Measurements from ENCODE around the gene BCL6.

BCL6 gene

GRCh38 chr3:187745201-187746058, at the start of gene BCL6:
TSS of gene BCL6 (minus strand) at chr3:187745468. CDS start at chr3:187733693, 11,775 bp downstream.
- H3K4me3 ChIP-seq (ENCODE audit: low read length in 2 of 2) = peak within 1 kb of the TSS; percentile 82 to 91
- peak within 1 kb of the TSS; percentile 100 for H3K9ac ChIP-seq (ENCODE audit: low read length in 2 of 2)
- no peaks in the 10 kb centered on the region for H3K27me3 ChIP-seq (ENCODE audit: control insufficient read depth in 1 of 2, insufficient read depth in 2 of 2, low read length in 2 of 2)
- peaks cover 59% of the 10 kb centered on the region for H3K4me1 ChIP-seq (ENCODE audit: control insufficient read depth, insufficient read depth, low read length)
- H3K9me3 ChIP-seq (ENCODE audit: control insufficient read depth in 2 of 2, low read length in 2 of 2) = no peaks in the 10 kb centered on the region
- no peaks in the 10 kb centered on the region for H3K36me3 ChIP-seq (ENCODE audit: control insufficient read depth in 2 of 2, insufficient read depth in 2 of 2, low read length in 2 of 2)
- H3K27ac ChIP-seq (ENCODE audit: low read length) = peak within 1 kb of the TSS; percentile 100

DNA sequence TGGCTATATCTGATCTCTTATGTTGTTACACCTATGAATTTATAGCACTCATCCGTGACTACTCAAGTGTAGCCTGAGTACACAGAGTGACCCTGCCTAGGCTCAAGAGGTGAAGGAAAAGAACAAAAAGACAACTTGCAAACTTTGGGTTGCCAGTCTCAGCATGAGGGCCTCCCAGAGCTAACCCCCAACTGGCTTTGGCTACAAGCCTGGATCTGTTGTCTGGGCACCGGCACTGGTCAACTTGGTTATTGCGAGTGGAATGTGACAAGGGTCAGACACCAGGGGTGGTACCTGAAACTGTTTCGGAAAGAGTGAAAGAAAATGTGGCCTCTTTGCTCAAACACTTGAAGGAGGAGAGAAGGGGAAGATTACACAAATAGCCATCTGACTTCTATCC, 49.5 kb upstream of the BCL6 start:
- Histone ChIP-seq H3K36me3 (ENCODE audit: control insufficient read depth in 2 of 2, insufficient read depth in 2 of 2, low read length in 2 of 2) (no peaks in the 10 kb centered on the region), H3K4me3 (ENCODE audit: low read length in 2 of 2) (no peak overlapping the region), H3K9me3 (ENCODE audit: control insufficient read depth in 2 of 2, low read length in 2 of 2) (no peaks in the 10 kb centered on the region), H3K9ac (ENCODE audit: low read length in 2 of 2) (no peak overlapping the region), H3K27ac (ENCODE audit: low read length) (no peak overlapping the region), H3K4me1 (ENCODE audit: control insufficient read depth, insufficient read depth, low read length) (no peaks in the 10 kb centered on the region), H3K27me3 (ENCODE audit: control insufficient read depth in 1 of 2, insufficient read depth in 2 of 2, low read length in 2 of 2) (no peaks in the 10 kb centered on the region)

DNA sequence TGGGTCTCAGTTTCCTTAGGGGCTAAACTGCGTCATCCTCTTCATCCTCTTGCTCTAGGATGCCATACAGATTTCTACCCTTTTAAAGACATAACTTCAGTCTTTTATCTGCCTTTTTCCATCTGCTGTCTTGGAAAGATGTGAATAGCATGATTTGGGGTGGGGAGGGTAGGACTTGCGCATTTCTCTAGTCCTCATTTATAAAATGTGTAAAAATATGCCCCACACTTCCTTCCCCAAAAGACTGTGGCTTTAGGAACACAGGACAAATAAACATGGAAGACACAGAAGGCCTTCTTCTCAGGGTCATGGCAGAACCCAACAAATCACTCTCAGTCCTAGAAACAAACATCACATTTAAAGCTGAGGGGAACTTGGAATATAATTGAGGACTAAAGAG, 48.4 kb upstream of the BCL6 start:
- no peak overlapping the region for H3K4me3 ChIP-seq (ENCODE audit: low read length in 2 of 2)
- H3K9me3 ChIP-seq (ENCODE audit: control insufficient read depth in 2 of 2, low read length in 2 of 2) = no peaks in the 10 kb centered on the region
- H3K27ac ChIP-seq (ENCODE audit: low read length) = no peak overlapping the region
- no peaks in the 10 kb centered on the region for H3K27me3 ChIP-seq (ENCODE audit: control insufficient read depth in 1 of 2, insufficient read depth in 2 of 2, low read length in 2 of 2)
- H3K36me3 ChIP-seq (ENCODE audit: control insufficient read depth in 2 of 2, insufficient read depth in 2 of 2, low read length in 2 of 2) = no peaks in the 10 kb centered on the region
- no peak overlapping the region for H3K9ac ChIP-seq (ENCODE audit: low read length in 2 of 2)
- no peaks in the 10 kb centered on the region for H3K4me1 ChIP-seq (ENCODE audit: control insufficient read depth, insufficient read depth, low read length)

GRCh38 chr3:187792521-187792920, 47.3 kb upstream of the BCL6 start:
- H3K9me3 ChIP-seq (ENCODE audit: control insufficient read depth in 2 of 2, low read length in 2 of 2) = no peaks in the 10 kb centered on the region

GRCh38 chr3:187789872-187790271, 44.6 kb upstream of the BCL6 start:
- Histone ChIP-seq H3K4me1 (ENCODE audit: control insufficient read depth, insufficient read depth, low read length) (no peaks in the 10 kb centered on the region), H3K4me3 (ENCODE audit: low read length in 2 of 2) (no peak overlapping the region), H3K9me3 (ENCODE audit: control insufficient read depth in 2 of 2, low read length in 2 of 2) (no peaks in the 10 kb centered on the region), H3K36me3 (ENCODE audit: control insufficient read depth in 2 of 2, insufficient read depth in 2 of 2, low read length in 2 of 2) (no peaks in the 10 kb centered on the region), H3K9ac (ENCODE audit: low read length in 2 of 2) (no peak overlapping the region), H3K27me3 (ENCODE audit: control insufficient read depth in 1 of 2, insufficient read depth in 2 of 2, low read length in 2 of 2) (no peaks in the 10 kb centered on the region), H3K27ac (ENCODE audit: low read length) (no peak overlapping the region)

More at GRCh38 chr3:187792521-187792920, 47.3 kb upstream of the BCL6 start:
- Histone ChIP-seq H3K36me3 (ENCODE audit: control insufficient read depth in 2 of 2, insufficient read depth in 2 of 2, low read length in 2 of 2) (no peaks in the 10 kb centered on the region), H3K4me1 (ENCODE audit: control insufficient read depth, insufficient read depth, low read length) (no peaks in the 10 kb centered on the region), H3K27me3 (ENCODE audit: control insufficient read depth in 1 of 2, insufficient read depth in 2 of 2, low read length in 2 of 2) (no peaks in the 10 kb centered on the region), H3K4me3 (ENCODE audit: low read length in 2 of 2) (no peak overlapping the region), H3K9ac (ENCODE audit: low read length in 2 of 2) (no peak overlapping the region), H3K27ac (ENCODE audit: low read length) (no peak overlapping the region)

DNA sequence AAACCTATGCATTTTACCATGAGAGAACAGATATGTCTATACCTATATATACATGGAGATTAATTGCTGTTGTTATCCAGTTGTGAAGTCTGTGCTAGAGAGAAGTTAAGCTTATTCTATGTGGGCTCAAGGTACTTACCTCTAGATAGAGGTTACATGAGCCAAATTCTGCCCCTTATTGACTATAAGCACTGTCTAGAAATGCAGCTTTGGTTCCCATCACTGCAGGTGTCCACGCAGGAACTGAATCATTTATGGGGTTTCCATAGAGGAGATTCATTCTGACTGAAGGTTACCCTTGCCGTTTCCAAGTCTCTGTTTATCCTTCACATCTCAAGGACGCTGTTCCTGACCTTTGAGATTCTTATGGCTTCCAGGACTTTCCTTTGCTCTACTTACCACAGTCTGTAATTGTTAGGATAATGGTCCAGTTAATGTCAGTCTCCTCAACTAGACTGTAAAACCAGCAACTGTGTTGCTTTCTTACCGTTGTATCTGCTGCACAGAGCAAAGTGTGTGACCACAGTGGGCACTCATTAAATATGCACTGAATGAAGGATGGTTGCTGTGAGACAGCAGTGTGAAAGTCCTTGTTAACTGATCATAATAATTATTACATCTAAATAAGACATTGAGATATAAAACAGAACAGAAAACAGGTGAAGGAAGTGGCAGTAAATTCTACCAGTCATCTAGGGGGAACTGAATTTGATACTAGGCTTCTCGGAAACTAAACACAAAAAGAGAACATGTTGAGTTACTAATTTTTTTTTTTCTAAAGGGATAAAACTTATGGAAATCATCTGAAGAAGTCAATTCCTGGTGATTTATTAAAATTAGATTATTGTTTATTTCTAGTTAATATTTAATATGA, 44.0 kb upstream of the BCL6 start:
- Histone ChIP-seq H3K9ac (ENCODE audit: low read length in 2 of 2) (no peak overlapping the region), H3K9me3 (ENCODE audit: control insufficient read depth in 2 of 2, low read length in 2 of 2) (no peaks in the 10 kb centered on the region), H3K27me3 (ENCODE audit: control insufficient read depth in 1 of 2, insufficient read depth in 2 of 2, low read length in 2 of 2) (no peaks in the 10 kb centered on the region), H3K4me1 (ENCODE audit: control insufficient read depth, insufficient read depth, low read length) (no peaks in the 10 kb centered on the region), H3K4me3 (ENCODE audit: low read length in 2 of 2) (no peak overlapping the region), H3K27ac (ENCODE audit: low read length) (no peak overlapping the region), H3K36me3 (ENCODE audit: control insufficient read depth in 2 of 2, insufficient read depth in 2 of 2, low read length in 2 of 2) (no peaks in the 10 kb centered on the region)

DNA sequence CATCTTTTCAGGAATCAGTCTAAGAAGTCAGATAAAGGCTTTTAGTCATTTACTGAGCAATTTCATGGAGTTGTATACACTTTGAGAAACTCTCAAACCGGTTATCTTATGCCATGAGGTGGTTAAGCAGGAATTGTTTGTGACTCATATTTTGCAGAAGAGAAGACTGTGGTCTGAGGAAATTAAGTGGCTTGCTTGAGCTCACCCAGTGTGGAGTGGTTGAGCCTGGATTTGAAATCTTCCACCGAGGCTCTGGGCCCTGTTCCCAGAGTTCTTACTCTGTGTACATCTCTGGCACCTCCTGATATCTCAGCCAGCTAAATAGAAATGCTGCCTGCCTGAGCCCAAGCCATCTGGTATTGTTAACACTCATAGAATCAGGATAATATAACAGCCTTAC, 37.8 kb upstream of the BCL6 start:
- Histone ChIP-seq H3K36me3 (ENCODE audit: control insufficient read depth in 2 of 2, insufficient read depth in 2 of 2, low read length in 2 of 2) (no peaks in the 10 kb centered on the region), H3K9ac (ENCODE audit: low read length in 2 of 2) (no peak overlapping the region), H3K4me1 (ENCODE audit: control insufficient read depth, insufficient read depth, low read length) (peaks cover 3% of the 10 kb centered on the region), H3K9me3 (ENCODE audit: control insufficient read depth in 2 of 2, low read length in 2 of 2) (no peaks in the 10 kb centered on the region), H3K27ac (ENCODE audit: low read length) (peak overlapping the region; percentile 53), H3K27me3 (ENCODE audit: control insufficient read depth in 1 of 2, insufficient read depth in 2 of 2, low read length in 2 of 2) (no peaks in the 10 kb centered on the region), H3K4me3 (ENCODE audit: low read length in 2 of 2) (no peak overlapping the region)

GRCh38 chr3:187782006-187782405, 36.7 kb upstream of the BCL6 start:
- H3K4me3 ChIP-seq (ENCODE audit: low read length in 2 of 2) = no peak overlapping the region
- no peak overlapping the region for H3K9ac ChIP-seq (ENCODE audit: low read length in 2 of 2)
- no peak overlapping the region for H3K27ac ChIP-seq (ENCODE audit: low read length)
- no peaks in the 10 kb centered on the region for H3K9me3 ChIP-seq (ENCODE audit: control insufficient read depth in 2 of 2, low read length in 2 of 2)
- no peaks in the 10 kb centered on the region for H3K36me3 ChIP-seq (ENCODE audit: control insufficient read depth in 2 of 2, insufficient read depth in 2 of 2, low read length in 2 of 2)
- no peaks in the 10 kb centered on the region for H3K27me3 ChIP-seq (ENCODE audit: control insufficient read depth in 1 of 2, insufficient read depth in 2 of 2, low read length in 2 of 2)
- peaks cover 3% of the 10 kb centered on the region for H3K4me1 ChIP-seq (ENCODE audit: control insufficient read depth, insufficient read depth, low read length)

GRCh38 chr3:187781001-187781400, 35.7 kb upstream of the BCL6 start:
- H3K4me3 ChIP-seq (ENCODE audit: low read length in 2 of 2) = no peak overlapping the region
- H3K27ac ChIP-seq (ENCODE audit: low read length) = no peak overlapping the region
- no peak overlapping the region for H3K9ac ChIP-seq (ENCODE audit: low read length in 2 of 2)
- no peaks in the 10 kb centered on the region for H3K9me3 ChIP-seq (ENCODE audit: control insufficient read depth in 2 of 2, low read length in 2 of 2)
- no peaks in the 10 kb centered on the region for H3K27me3 ChIP-seq (ENCODE audit: control insufficient read depth in 1 of 2, insufficient read depth in 2 of 2, low read length in 2 of 2)
- H3K36me3 ChIP-seq (ENCODE audit: control insufficient read depth in 2 of 2, insufficient read depth in 2 of 2, low read length in 2 of 2) = no peaks in the 10 kb centered on the region
- peaks cover 3% of the 10 kb centered on the region for H3K4me1 ChIP-seq (ENCODE audit: control insufficient read depth, insufficient read depth, low read length)

DNA sequence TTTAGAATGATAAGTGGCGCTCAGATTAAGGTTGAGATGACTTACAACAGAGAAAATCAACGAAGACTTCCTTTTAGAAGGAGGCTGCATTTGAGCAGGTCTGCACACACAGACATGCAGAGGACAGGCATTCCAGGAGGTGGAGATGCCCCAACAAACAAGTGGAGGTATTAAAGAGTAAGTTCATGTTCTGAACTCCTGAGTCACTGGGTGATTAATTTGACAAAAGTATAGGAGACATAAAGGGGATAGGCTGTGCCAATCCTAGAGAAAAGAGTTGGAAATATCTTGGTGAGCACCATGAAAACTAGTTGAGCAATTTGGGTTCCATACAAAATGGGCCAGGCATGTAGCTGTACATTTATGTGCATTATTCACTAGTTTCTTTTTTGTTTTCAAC, 33.5 kb upstream of the BCL6 start:
- Histone ChIP-seq H3K4me3 (ENCODE audit: low read length in 2 of 2) (no peak overlapping the region), H3K27me3 (ENCODE audit: control insufficient read depth in 1 of 2, insufficient read depth in 2 of 2, low read length in 2 of 2) (no peaks in the 10 kb centered on the region), H3K27ac (ENCODE audit: low read length) (no peak overlapping the region), H3K36me3 (ENCODE audit: control insufficient read depth in 2 of 2, insufficient read depth in 2 of 2, low read length in 2 of 2) (no peaks in the 10 kb centered on the region), H3K9me3 (ENCODE audit: control insufficient read depth in 2 of 2, low read length in 2 of 2) (no peaks in the 10 kb centered on the region), H3K4me1 (ENCODE audit: control insufficient read depth, insufficient read depth, low read length) (peaks cover 3% of the 10 kb centered on the region), H3K9ac (ENCODE audit: low read length in 2 of 2) (no peak overlapping the region)
